Karpas-422 (cell line): ENCODE results near the gene BAMBI. TPM values are rescaled to one million over a fixed set of nuclear protein-coding genes. Genes with fewer than 3 reads are reported as not detected.

Experiments used
- DNase-seq: peaks from one replicate; pipeline ENCODE4 v3.0.0-alpha.2; 2015
- H2AFZ ChIP-seq: fragments of 200-600 bp; sonication (generic); 2 replicates; pipeline ENCODE4 v1.6.1; 2014; ENCODE audit warnings: antibody characterized with exemption, low read length, mixed read lengths
- H3K27ac ChIP-seq: fragments of 200-600 bp; sonication (generic); 2 replicates; pipeline ENCODE4 v1.5.1; 2014; ENCODE audit warnings: mild to moderate bottlenecking, low read length, moderate library complexity
- H3K27me3 ChIP-seq: fragments of 200-600 bp; sonication (generic); 2 replicates; pipeline ENCODE4 v1.6.1; 2014; ENCODE audit warnings: low read length, mixed read lengths
- H3K36me3 ChIP-seq: fragments of 200-600 bp; sonication (generic); 2 replicates; pipeline ENCODE4 v1.6.1; 2014; ENCODE audit warnings: low read length, mixed read lengths; ENCODE audit not compliant: insufficient read depth
- H3K4me1 ChIP-seq: fragments of 200-600 bp; sonication (generic); 2 replicates; pipeline ENCODE4 v1.6.1; 2014; ENCODE audit warnings: mild to moderate bottlenecking, low read length, mixed read lengths
- H3K4me2 ChIP-seq: fragments of 200-600 bp; sonication (generic); 2 replicates; pipeline ENCODE4 v1.6.1; 2014; ENCODE audit warnings: low read length, low read depth, mild to moderate bottlenecking; ENCODE audit not compliant: poor library complexity, severe bottlenecking
- H3K4me3 ChIP-seq: fragments of 200-600 bp; sonication (generic); 2 replicates; pipeline ENCODE4 v1.5.1; 2014; ENCODE audit warnings: mild to moderate bottlenecking, antibody characterized with exemption, low read length, mixed read lengths
- H3K79me2 ChIP-seq: fragments of 200-600 bp; sonication (generic); 2 replicates; pipeline ENCODE4 v1.6.1; 2014; ENCODE audit warnings: mild to moderate bottlenecking, low read length, mixed read lengths
- H3K9ac ChIP-seq: fragments of 200-600 bp; sonication (generic); 2 replicates; pipeline ENCODE4 v1.6.0; 2014; ENCODE audit warnings: low read length
- H3K9me2 ChIP-seq: fragments of 200-600 bp; sonication (generic), shearing (Covaris generic); replicated peaks from 2 replicates; pipeline ENCODE4 v1.6.0; 2014; ENCODE audit warnings: mild to moderate bottlenecking, low read length, moderate library complexity; ENCODE audit not compliant: insufficient read depth
- H3K9me3 ChIP-seq: fragments of 300-700, 200-600 bp; sonication (generic); 2 replicates; pipeline ENCODE4 v1.6.1; 2014; ENCODE audit warnings: low read length, mixed read lengths
- H4K20me1 ChIP-seq: fragments of 200-600 bp; sonication (generic); 2 replicates; pipeline ENCODE4 v1.6.1; 2014; ENCODE audit warnings: mild to moderate bottlenecking, antibody characterized with exemption, low read length, low read depth; ENCODE audit not compliant: insufficient read depth
- small RNA-seq: library from RNA; depleted of rRNA; stranded (forward); fragments of <200 nt; gene quantifications from one replicate; pipeline ENCODE3, GENCODE V24; 2014
- total RNA-seq: library from RNA; depleted of rRNA; stranded (reverse); fragments of >200 nt; shearing (Covaris generic); gene quantifications from 2 replicates; pipeline ENCODE4 v1.2.3, GENCODE V29; 2014; ENCODE audit warnings: low replicate concordance; rRNA removed

Gene BAMBI
- total RNA-seq, 1 experiment from 2014 or later: not detected

DNA sequence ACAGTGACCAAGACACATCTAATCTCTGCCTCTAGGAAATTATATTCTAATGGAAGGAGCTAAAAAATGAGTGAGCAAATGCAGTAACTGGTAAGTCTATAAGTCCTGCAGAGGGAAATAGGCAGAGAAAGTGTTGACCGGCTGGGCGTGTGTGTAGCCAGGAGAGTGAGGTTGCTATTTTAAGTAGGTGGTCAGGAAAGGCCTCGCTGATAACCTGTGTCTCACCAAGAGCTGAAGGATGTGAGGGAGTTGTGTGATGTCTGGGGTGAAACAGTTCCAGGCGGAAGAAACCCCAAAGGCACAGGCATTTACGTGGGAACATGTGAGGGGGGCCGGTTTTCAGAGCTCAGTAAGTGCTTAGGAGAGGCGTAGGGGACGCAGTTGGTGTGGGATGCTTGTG is 54.8 kb downstream of the BAMBI start:
- Histone ChIP-seq H3K36me3 (no peaks in the 10 kb centered on the region), H3K9me3 (no peaks in the 10 kb centered on the region), H3K4me1 (no peaks in the 10 kb centered on the region), H3K79me2 (no peaks in the 10 kb centered on the region), H2AFZ (no peak overlapping the region), H4K20me1 (no peaks in the 10 kb centered on the region), H3K27ac (no peak overlapping the region), H3K9me2 (no peaks in the 10 kb centered on the region), H3K4me2 (no peak overlapping the region), H3K27me3 (no peaks in the 10 kb centered on the region), H3K9ac (no peak overlapping the region), H3K4me3 (no peak overlapping the region)
- no peak for DNase-seq

Small RNA genes within 50 kb of the gene (small RNA-seq; reads per million reads assigned to genes)
- gene RNU4ATAC6P: not detected
- gene RNU6-1067P: 0.20 reads per million

Other genes starting within 250 kb of the BAMBI start
- gene WAC, start 144.4 kb upstream of the BAMBI start, total RNA-seq: 102 and 156 TPM in 2 replicates